Lower leg skin (tissue), 4 donors: ENCODE results near the gene ABR. TPM values are rescaled to one million over a fixed set of nuclear protein-coding genes. Genes with fewer than 3 reads are reported as not detected.

Experiments used
- DNase-seq, 2 donors: peaks; one replicate each; pipeline ENCODE4 v3.0.0-alpha.2; 2019; ENCODE audit warnings: low spot score in 2 of 2
- H3K4me3 ChIP-seq: fragments of 200-600 bp; sonication (generic); 2 replicates; pipeline ENCODE4 v1.5.1; 2017; ENCODE audit warnings: mild to moderate bottlenecking, low read depth; ENCODE audit not compliant: poor library complexity, severe bottlenecking
- CTCF ChIP-seq, 3 donors: fragments of 450-650 bp; IDR thresholded peaks; one replicate each; pipeline ENCODE4 v1.5.1; 2016; ENCODE audit warnings: antibody characterized with exemption in 3 of 3, mild to moderate bottlenecking in 3 of 3, moderate library complexity in 2 of 3
- POLR2A ChIP-seq, 2 donors: fragments of 450-650 bp; IDR thresholded peaks; one replicate each; pipeline ENCODE4 v1.6.1; 2016 to 2017; ENCODE audit warnings: antibody characterized with exemption in 2 of 2, mild to moderate bottlenecking in 1 of 2, moderate library complexity in 1 of 2
- WGBS, 2 donors: methylation state at CpG; one replicate each; pipeline ENCODE4 v1.1.5; 2018; 5-methylcytosine and 5-hydroxymethylcytosine counted together
- intact Hi-C: fragments of 100-400 bp; cut with DNase I; formaldehyde crosslinking; loops from one replicate; pipeline ENCODE4 v1.15.0; 2023; ENCODE audit warnings: low total_unique reads
- total RNA-seq, 4 donors: library from RNA; depleted of rRNA; stranded (reverse); fragments of >200 nt; gene quantifications; one replicate each; pipeline ENCODE4 v1.1.0, GENCODE V29; 2016

ABR gene
- total RNA-seq, 4 donors from 2014 or later: 60.9 to 98.8 (median 88.3) TPM

DNA sequence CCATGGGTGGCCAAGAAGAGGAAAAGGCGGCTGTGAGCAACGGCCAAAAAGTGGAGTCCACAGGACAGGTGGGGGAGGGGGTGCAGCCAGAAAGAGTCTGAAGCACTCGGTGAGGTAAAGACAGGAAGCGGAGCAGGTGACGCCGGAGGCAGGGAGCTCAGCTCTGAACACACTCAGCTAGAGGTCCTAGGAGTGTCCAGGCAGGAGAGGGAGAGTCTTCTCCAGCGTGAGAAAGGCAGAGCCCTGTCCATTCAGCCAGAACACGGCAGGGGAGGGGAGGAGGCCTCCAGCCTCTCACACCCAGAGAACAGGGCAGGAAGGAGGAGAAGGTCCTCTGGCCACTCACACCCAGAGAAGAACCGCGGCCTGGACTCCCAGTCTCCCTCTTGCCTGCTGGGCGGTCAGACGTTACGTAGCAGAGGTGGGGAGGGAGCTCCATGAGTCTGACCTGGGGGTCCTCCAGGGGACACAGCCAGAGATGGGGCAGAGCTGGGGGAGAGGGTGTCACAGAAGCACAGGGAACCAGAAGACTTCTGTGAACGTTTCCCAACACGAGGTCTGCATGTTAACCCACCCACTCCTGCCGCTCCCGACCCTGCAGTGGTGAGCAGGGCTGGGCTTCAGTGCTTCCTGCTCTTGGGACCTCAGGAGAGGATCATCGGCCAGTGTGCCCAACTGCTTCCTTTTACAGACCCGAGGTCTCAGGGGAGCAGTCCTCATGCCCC, 89.2 kb downstream of the ABR start:
- 60 to 74% methylated on average over 16 to 19 of the region's 19 CpGs for WGBS, 2 donors
- intact Hi-C loops: no loop called here
- no peak overlapping the region for H3K4me3 ChIP-seq
- no peak for TF ChIP-seq POLR2A (IDR thresholded peaks at IDR 0.05)
- no peak for TF ChIP-seq CTCF (IDR thresholded peaks at IDR 0.05)
- no peak for DNase-seq

DNA sequence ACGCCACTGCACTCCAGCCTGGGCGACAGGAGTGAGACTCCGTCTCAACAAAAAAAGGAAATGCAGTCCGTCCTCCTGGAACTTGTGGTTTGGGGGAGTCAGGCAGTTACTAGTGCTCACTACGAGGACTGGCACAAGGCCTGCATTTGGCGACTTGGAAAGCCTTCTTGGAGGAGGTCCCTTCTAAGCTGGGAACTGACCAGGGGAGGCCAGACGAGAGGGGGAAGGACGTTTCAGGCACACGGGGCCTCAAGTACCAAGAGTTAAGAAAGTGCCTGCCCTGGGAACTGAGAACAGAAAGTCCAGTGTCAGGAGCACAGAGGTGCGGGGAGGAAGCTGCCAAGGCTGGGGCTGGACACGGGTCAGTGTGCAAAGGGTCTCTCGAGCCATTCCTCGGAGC, 89.9 kb downstream of the ABR start:
- DNase-seq: no peak
- intact Hi-C loops: no loop called here
- TF ChIP-seq POLR2A (IDR thresholded peaks at IDR 0.05) (no peak), CTCF (IDR thresholded peaks at IDR 0.05) (no peak)
- WGBS, 2 donors: 65 to 78% methylated on average over 13 of the region's 13 CpGs
- H3K4me3 ChIP-seq: no peak overlapping the region

DNA sequence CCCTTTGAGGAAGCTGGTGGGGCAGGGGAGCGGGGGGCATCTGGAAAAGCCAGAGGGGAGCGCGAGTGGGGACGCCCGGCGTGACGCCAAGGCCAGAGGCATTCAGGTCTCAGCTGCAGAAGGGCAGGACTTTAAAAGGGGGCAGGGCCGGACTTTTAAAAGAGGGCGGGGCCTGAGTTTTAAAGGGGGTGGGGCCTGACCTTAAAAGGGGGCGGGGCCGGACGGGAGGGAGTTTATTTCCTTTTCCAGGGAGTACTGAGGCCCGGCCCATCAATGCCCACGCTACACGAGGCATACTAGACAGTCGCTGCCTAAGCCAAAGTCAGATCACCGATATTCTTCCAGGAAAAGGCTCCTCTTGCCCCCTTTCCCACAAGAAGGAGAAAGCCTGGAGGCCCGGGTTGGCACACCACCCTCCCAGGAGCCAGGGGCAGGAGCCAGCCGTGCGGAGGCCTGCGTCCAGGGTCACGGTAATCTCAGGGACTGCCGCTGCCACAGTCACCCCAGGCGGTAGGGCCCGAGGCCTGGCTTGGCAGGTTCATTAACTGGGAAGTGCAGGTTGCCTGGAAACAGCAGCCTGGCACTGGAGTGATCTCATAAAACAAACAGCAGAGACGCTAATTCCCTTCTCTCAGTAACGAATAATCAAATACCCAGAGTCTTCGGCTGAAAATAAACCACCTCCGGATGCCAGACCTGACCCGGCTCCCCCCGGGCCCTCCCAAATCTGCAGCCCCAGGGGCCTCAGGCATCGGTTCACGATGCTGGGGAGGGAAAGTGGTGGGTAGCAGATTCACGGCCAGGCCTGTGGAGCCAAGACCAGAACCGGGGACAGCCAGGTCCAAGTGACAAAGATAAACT, 92.2 kb downstream of the ABR start:
- DNase-seq: no peak
- no peak for TF ChIP-seq POLR2A (IDR thresholded peaks at IDR 0.05)
- WGBS, 2 donors: 28 to 37% methylated on average over 31 to 35 of the region's 35 CpGs

GRCh38 chr17:1083451-1084187, 96.2 kb downstream of the ABR start:
- DNase-seq: no peak
- no peak overlapping the region for H3K4me3 ChIP-seq
- 76 to 80% methylated on average over 19 of the region's 19 CpGs for WGBS, 2 donors
- intact Hi-C loops: no loop called here
- TF ChIP-seq POLR2A (IDR thresholded peaks at IDR 0.05) (no peak), CTCF (IDR thresholded peaks at IDR 0.05) (no peak)

More for the DNA sequence above, 92.2 kb downstream of the ABR start:
- no peak overlapping the region for H3K4me3 ChIP-seq
- intact Hi-C loops: no loop called here

DNA sequence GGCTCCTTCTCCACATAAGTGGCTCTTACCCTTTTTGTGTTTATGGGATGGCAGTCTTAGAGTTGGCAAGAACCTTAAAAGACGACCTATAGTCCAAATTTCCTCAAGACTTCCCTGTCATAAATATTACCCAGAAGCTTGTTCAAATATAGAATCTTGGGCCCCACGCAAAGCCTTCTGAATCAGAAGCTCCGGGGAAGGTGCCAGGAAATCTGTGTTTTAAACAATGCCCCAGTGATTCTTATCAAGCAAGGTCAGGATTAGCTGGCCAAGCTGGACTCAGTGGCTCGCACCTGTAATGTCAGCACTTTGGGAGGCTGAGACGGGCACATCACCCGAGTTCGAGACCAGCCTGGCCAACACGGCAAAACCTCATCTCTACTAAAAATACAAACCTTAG, 97.2 kb downstream of the ABR start:
- 70 to 74% methylated on average over 8 of the region's 8 CpGs for WGBS, 2 donors
- intact Hi-C loops: no loop called here
- H3K4me3 ChIP-seq: no peak overlapping the region
- no peak for TF ChIP-seq POLR2A (IDR thresholded peaks at IDR 0.05)
- no peak for TF ChIP-seq CTCF (IDR thresholded peaks at IDR 0.05)
- DNase-seq: no peak
